K562 (cell line): ENCODE measurements around the gene HOATZ. TPM values are rescaled to one million over a fixed set of nuclear protein-coding genes. Genes with fewer than 3 reads are reported as not detected.

Source experiments
- ATAC-seq: fragments of 200-7000 bp; cut with Tn5 transposase; 3 replicates; pipeline ENCODE4 v1.9.1; 2020; ENCODE audit warnings: moderate library complexity
- BruUV-seq: library from RNA; stranded (reverse); fragments of 400-500 nt; replicated peaks from 2 replicates; lab custom pipeline; 2021; lab: Mats Ljungman, UMichigan
- CTCF ChIA-PET: fragments of 300-600 bp; formaldehyde crosslinking; extraction: SDS; loops from one replicate; lab custom pipeline; 2021; ENCODE audit warnings: low intra/inter-chr PET ratio; lab: Yijun Ruan, JAX
- POLR2A ChIA-PET: fragments of 300-600, 350-650 bp; sonication (Branson Sonifier 250); formaldehyde crosslinking; extraction: SDS; loops from one replicate; lab custom pipeline; 2021; ENCODE audit warnings: antibody characterized with exemption, inconsistent platforms; lab: Yijun Ruan, JAX
- DNase-seq, 4 experiments: peaks; one replicate each; pipeline versions ENCODE4 v3.0.0 to v3.0.0-alpha.2; 2011 to 2018; ENCODE audit warnings: low spot score in 3 of 4, mixed read lengths in 3 of 4; ENCODE audit errors: extremely low read depth in 1 of 4
- FAIRE-seq: peaks from 2 replicates; lab custom pipeline; 2011; peaks lifted over from hg19 to GRCh38; lab: Jason Lieb, UNC
- H2AFZ ChIP-seq: 2 replicates; pipeline ENCODE4 v1.6.0; 2011; ENCODE audit warnings: low read depth, low read length, control low read depth, inconsistent platforms
- H3K27ac ChIP-seq: fragments of 200-600 bp; 3 replicates; pipeline ENCODE4 v1.8.0; 2011; ENCODE audit warnings: low read depth, mild to moderate bottlenecking, control low read depth, inconsistent platforms, low read length, moderate library complexity, mixed read lengths; ENCODE audit errors: extremely low read depth
- H3K27me3 ChIP-seq, 2 experiments: fragments of 300-600 bp in 1 of 2; 2 replicates in 1 of 2; 3 replicates in 1 of 2; pipeline versions ENCODE4 v1.6.0 to v1.8.0; 2011; ENCODE audit warnings: inconsistent platforms in 2 of 2, low read length in 2 of 2, mild to moderate bottlenecking in 1 of 2, mixed read lengths in 1 of 2, moderate library complexity in 1 of 2; ENCODE audit not compliant: control insufficient read depth in 2 of 2, insufficient read depth in 2 of 2
- H3K36me3 ChIP-seq: fragments of 300-600 bp; 3 replicates; pipeline ENCODE4 v1.8.0; 2011; ENCODE audit warnings: mild to moderate bottlenecking, low read length, inconsistent platforms; ENCODE audit not compliant: control insufficient read depth, insufficient read depth
- H3K4me1 ChIP-seq, 2 experiments: fragments of 200-600 bp in 1 of 2; replicated peaks in 1 of 2; 2 replicates in 1 of 2; 3 replicates in 1 of 2; pipeline versions ENCODE4 v1.5.1 to v1.8.0; 2011; ENCODE audit warnings: inconsistent platforms in 2 of 2, low read length in 2 of 2, mild to moderate bottlenecking in 1 of 2, mixed read lengths in 1 of 2, moderate library complexity in 1 of 2; ENCODE audit not compliant: control insufficient read depth in 2 of 2, insufficient read depth in 2 of 2
- H3K4me2 ChIP-seq: 2 replicates; pipeline ENCODE4 v1.6.1; 2011; ENCODE audit warnings: low read length, control low read depth, inconsistent platforms, mixed read lengths; ENCODE audit not compliant: insufficient read depth
- H3K4me3 ChIP-seq: fragments of 200-600 bp; sonication (generic), shearing (Covaris generic); 2 replicates; pipeline ENCODE4 v1.5.1; 2016; ENCODE audit warnings: control low read depth, inconsistent platforms
- H3K79me2 ChIP-seq: fragments of 200-600 bp; 3 replicates; pipeline ENCODE4 v1.8.0; 2011; ENCODE audit warnings: low read length, inconsistent platforms; ENCODE audit not compliant: control insufficient read depth, insufficient read depth
- H3K9ac ChIP-seq, 2 experiments: 2 replicates each; pipeline versions ENCODE4 v1.6.0 to v1.6.1; 2011; ENCODE audit warnings: low read depth in 2 of 2, low read length in 2 of 2, control low read depth in 1 of 2, inconsistent platforms in 1 of 2, mild to moderate bottlenecking in 1 of 2, mixed read lengths in 1 of 2; ENCODE audit not compliant: insufficient read depth in 1 of 2
- H3K9me1 ChIP-seq: one replicate; pipeline ENCODE4 v1.6.0; 2011; ENCODE audit warnings: inconsistent platforms, mild to moderate bottlenecking, low read length, moderate library complexity; ENCODE audit not compliant: control insufficient read depth, insufficient read depth
- H3K9me3 ChIP-seq: replicated peaks from 2 replicates; pipeline ENCODE4 v1.5.1; 2011; ENCODE audit warnings: low read depth, low read length, inconsistent platforms; ENCODE audit not compliant: control insufficient read depth, insufficient read depth
- H4K20me1 ChIP-seq: replicated peaks from 2 replicates; pipeline ENCODE4 v1.6.1; 2011; ENCODE audit warnings: low read length, inconsistent platforms, mixed read lengths; ENCODE audit not compliant: control insufficient read depth, insufficient read depth
- CEBPG ChIP-seq, 3 experiments: fragments of 200-800 bp in 1 of 3; sonication (Bioruptor generic) in 1 of 3; sonication (generic) in 1 of 3; formaldehyde crosslinking in 1 of 3; IDR thresholded peaks in 2 of 3; conservative IDR thresholded peaks in 1 of 3; 2 replicates each; pipeline versions ENCODE4 v1.6.1 to v1.8.0; 2016 to 2022; ENCODE audit warnings: missing compliant biosample characterization in 2 of 3, missing genetic modification characterization in 2 of 3, mild to moderate bottlenecking in 1 of 3, missing genetic modification reagents in 1 of 3
- E4F1 ChIP-seq: fragments of 250-450 bp; sonication (Bioruptor Pico); IDR thresholded peaks from 2 replicates; pipeline ENCODE4 v1.5.0; 2021; ENCODE audit warnings: mild to moderate bottlenecking, borderline replicate concordance
- NELFE ChIP-seq: IDR thresholded peaks from 2 replicates; pipeline ENCODE4 v1.6.1; 2011; ENCODE audit warnings: mild to moderate bottlenecking; ENCODE audit not compliant: insufficient read depth, insufficient read length
- ZKSCAN1 ChIP-seq: fragments of 150-350 bp; IDR thresholded peaks from 2 replicates; pipeline ENCODE4 v1.6.1; 2016; ENCODE audit warnings: low read depth, low read length
- WGBS: fragments of 100-300 bp; shearing (Covaris generic); methylation state at CpG from one replicate; pipeline ENCODE4 v1.1.6; 2016; ENCODE audit warnings: low coverage, mixed read lengths; ENCODE audit not compliant: insufficient coverage; ENCODE audit errors: missing lambda C conversion rate; 5-methylcytosine and 5-hydroxymethylcytosine counted together
- in situ Hi-C: fragments of 300-500 bp; cut with MboI; formaldehyde crosslinking; loops from 4 replicates; pipeline ENCODE4 v1.15.0; 2018; ENCODE audit warnings: inconsistent platforms, mixed read lengths
- intact Hi-C: fragments of 100-400 bp; cut with micrococcal nuclease; formaldehyde crosslinking; loops from 2 replicates; pipeline ENCODE4 v1.14.2; 2022
- polyA plus RNA-seq, 8 experiments: library from polyadenylated mRNA; depleted of rRNA in 4 of 8; stranded (reverse) in 5 of 8; unstranded in 3 of 8; fragments of >200 nt; fragmentation: Nextera tagmentation in 2 of 8; fragmentation: Illumina TruSeq in 1 of 8; extraction: Ambion mirVana in 2 of 8; extraction: Trizol in 1 of 8; gene quantifications; 2 replicates each; pipeline versions ENCODE4 v1.2.1 to v1.2.3, GENCODE V29; 2011 to 2014; ENCODE audit warnings: inconsistent platforms in 1 of 8, missing spikeins in 1 of 8
- total RNA-seq, 7 experiments: library from RNA; depleted of rRNA in 6 of 7; stranded (reverse); fragments of >200 nt in 6 of 7; fragmentation: Illumina TruSeq in 2 of 7; extraction: Trizol in 2 of 7; gene quantifications; 2 replicates each; pipeline versions ENCODE4 v1.2.1 to v1.2.3, GENCODE V29; 2011 to 2021; ENCODE audit warnings: low replicate concordance in 1 of 7

The HOATZ gene
- total and polyA plus RNA-seq, 9 of the 15 experiments (the other 6 are each of a cell fraction or from before 2014, with no cell fraction given): not detected

DNA sequence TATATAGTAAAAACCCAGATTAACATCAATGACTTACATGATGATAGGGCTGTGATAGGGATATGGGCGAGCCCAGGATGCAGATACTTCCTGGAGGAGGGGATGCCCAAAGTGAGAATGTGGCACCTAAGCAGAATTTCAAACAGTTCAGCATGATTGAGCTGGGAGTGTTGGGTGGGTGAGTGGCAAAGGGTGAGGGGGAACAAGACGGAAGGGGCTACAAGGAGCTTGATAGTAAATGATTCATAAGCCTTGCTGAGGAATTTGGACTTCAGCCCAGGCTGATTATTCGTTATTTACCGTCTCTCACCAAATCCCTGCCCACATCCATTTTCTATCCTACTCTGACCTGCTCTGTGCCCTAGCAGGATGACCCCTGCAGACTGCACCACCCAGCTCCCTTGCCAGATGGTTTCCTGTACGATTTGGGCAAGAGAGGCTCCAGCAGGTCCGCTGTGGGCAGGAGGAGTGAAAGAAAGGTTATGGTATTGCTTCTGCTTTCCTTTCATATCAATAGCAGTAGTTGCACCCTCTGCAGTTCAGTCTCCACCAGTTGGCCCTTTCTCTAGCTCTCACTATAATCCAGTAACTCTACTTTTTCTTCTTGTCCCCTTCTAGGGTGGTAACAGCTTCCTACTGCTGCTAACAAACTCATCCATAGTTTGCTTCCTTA lies 57.4 kb downstream of the HOATZ start (continued):
- TF ChIP-seq E4F1 (CRISPR knock-in tag): no peak
- TF ChIP-seq NELFE: no peak

DNA sequence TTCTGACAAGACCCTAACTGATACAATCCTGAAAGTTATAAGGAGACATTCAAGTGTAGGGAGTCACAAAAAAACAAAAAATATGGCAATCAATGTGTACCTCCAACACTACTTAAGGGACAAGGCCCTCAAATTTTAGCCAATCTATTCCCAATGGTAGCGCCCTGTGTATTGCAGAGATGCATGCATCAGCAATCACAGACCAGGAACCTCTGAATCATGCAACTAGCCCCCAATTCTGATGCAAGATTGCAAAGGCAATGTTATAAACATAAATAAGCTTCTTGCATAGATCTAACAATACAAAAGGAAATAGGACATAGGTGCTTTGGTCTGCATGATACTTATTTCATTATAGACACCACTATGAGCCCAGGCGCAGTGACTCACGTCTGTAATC lies 58.0 kb downstream of the HOATZ start:
- DNase-seq (no peak), ATAC-seq (no peak), FAIRE-seq (no peak)
- ChIA-PET CTCF (no interaction called here), POLR2A (interaction anchor here (1.0 kb wide), 1 partner anchor 14 kb away, joined by 3 read pairs; no protein-coding TSS in a partner anchor)
- H3K79me2 ChIP-seq: no peaks in the 10 kb centered on the region
- no TSS peak for BruUV-seq
- H3K27ac ChIP-seq: no peak overlapping the region
- no peaks in the 10 kb centered on the region for H4K20me1 ChIP-seq
- H3K9ac ChIP-seq: no peak overlapping the region
- TF ChIP-seq ZKSCAN1: no peak
- no peak for TF ChIP-seq CEBPG (CRISPR knock-in tag; IDR thresholded peaks at IDR 0.05)
- 0 out of 4 replicates have a peak, but pooled peaks of 1 of the 2 experiments have one; percentile 10 for TF ChIP-seq CEBPG (tag; conservative IDR thresholded peaks at IDR 0.05 in 1 of 2, IDR thresholded peaks at IDR 0.05 in 1 of 2)
- in situ Hi-C loops: no loop called here
- peaks cover 0 to 5% of the 10 kb centered on the region in 2 experiments; a peak in 1 of 5 replicates for H3K4me1 ChIP-seq
- 47% methylated on average over 3 of the region's 3 CpGs for WGBS
- H3K9me1 ChIP-seq: no peaks in the 10 kb centered on the region
- intact Hi-C loops: no loop called here
- H3K27me3 ChIP-seq: peaks cover 3 to 7% of the 10 kb centered on the region in 2 experiments; a peak in 3 of 5 replicates
- no peaks in the 10 kb centered on the region for H3K9me3 ChIP-seq
- no peak overlapping the region for H2AFZ ChIP-seq
- no peak overlapping the region for H3K4me2 ChIP-seq
- H3K36me3 ChIP-seq: no peaks in the 10 kb centered on the region
- H3K4me3 ChIP-seq: no peak overlapping the region
